GM12865 (cell line): ENCODE measurements around the gene SPRED2.

ENCODE experiments used
- DNase-seq: peaks from one replicate; pipeline ENCODE4 v3.0.0; 2010; ENCODE audit warnings: low read depth
- H3K4me3 ChIP-seq: 2 replicates; pipeline ENCODE4 v1.5.1; 2011; ENCODE audit warnings: mild to moderate bottlenecking, low read depth, low read length, control low read depth
- TF ChIP-seq, protein P1 (sequence below): IDR thresholded peaks from 2 replicates; pipeline ENCODE4 v1.5.1; 2011; ENCODE audit warnings: low read length, control low read depth, low read depth, inconsistent platforms; ENCODE audit not compliant: insufficient read depth; ENCODE audit errors: missing control alignments

The SPRED2 gene

DNA sequence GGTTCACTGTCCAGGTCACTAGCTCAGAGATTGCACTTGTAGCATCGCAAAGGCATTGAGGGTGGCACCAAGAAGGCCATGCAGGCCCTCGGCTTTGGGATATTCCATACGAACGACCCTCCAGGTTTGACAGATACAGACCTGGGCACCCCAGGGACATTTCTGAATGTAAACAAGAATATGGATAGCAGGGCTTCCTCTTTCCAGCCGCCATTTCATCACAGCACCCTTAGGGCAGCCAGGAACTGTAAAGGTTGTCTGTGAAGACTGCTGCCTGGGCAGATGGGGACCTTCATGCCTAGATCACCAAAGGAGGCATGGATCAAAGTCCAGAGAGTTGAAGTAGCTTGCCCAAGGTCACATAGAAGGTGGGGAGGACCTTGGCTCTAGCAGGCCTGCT is 134.3 kb downstream of the SPRED2 start:
- TF ChIP-seq, protein P1, sequence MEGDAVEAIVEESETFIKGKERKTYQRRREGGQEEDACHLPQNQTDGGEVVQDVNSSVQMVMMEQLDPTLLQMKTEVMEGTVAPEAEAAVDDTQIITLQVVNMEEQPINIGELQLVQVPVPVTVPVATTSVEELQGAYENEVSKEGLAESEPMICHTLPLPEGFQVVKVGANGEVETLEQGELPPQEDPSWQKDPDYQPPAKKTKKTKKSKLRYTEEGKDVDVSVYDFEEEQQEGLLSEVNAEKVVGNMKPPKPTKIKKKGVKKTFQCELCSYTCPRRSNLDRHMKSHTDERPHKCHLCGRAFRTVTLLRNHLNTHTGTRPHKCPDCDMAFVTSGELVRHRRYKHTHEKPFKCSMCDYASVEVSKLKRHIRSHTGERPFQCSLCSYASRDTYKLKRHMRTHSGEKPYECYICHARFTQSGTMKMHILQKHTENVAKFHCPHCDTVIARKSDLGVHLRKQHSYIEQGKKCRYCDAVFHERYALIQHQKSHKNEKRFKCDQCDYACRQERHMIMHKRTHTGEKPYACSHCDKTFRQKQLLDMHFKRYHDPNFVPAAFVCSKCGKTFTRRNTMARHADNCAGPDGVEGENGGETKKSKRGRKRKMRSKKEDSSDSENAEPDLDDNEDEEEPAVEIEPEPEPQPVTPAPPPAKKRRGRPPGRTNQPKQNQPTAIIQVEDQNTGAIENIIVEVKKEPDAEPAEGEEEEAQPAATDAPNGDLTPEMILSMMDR = no peak
- no peak for DNase-seq
- no peak overlapping the region for H3K4me3 ChIP-seq

DNA sequence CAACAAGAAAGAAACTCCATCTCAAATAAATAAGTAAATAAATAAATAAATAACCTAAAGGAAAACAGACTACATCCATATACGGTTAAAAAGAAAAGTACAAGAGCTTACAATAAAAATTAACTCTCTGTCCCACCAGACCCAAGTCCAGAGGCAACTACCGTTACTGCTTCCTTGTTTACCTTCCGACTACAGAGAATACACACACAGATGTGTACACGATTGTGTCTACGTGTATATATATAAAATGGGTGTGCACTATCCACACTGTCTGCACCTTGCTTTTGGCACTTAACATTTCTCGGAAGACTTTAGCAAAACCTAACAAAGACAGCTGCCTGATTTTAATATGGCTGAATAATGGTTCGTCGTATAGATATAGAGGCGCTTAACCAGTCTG is 134.9 kb downstream of the SPRED2 start:
- no peak overlapping the region for H3K4me3 ChIP-seq
- no peak for DNase-seq
- TF ChIP-seq, protein P1 = no peak

DNA sequence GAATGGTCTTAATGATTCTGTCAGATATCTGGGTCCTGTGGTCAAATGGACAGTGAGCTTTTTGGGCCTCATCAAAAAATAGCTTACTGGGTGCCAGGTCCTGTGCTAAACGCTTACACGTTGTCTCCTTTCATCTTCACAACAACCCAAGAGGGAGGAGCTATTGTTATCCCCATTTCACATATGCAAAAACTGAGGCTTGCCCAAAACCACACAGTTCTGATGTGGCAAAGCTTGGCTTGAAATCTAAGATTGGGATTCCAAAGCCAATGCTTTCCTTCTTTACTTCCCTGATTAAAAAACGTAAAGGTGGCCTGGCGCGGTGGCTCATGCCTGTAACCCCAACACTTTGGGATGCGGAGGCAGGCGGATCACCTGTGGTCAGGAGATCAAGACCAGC is 135.4 kb downstream of the SPRED2 start:
- no peak overlapping the region for H3K4me3 ChIP-seq
- TF ChIP-seq, protein P1 = no peak
- DNase-seq = no peak

DNA sequence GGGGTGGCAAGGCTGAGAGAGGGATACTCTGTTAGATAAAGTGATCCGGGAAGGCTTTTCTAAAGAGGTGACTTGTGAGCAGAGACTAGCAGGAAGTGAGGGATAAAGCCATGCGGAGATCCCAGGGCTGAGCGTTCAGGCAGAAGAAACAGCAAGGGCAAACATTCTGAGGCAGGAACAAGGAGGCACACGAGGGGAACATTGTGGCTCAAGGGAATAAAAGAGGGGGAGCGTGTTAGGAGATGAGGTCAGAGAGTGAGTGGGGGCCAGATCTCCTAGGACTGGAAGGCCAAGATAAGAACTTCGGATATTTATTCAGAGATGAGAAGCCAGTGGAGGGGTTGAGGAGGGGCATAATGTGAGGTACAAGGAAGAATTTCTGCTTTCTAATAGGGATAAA is 137.7 kb downstream of the SPRED2 start:
- no peak overlapping the region for H3K4me3 ChIP-seq
- TF ChIP-seq, protein P1 = no peak
- DNase-seq = no peak

DNA sequence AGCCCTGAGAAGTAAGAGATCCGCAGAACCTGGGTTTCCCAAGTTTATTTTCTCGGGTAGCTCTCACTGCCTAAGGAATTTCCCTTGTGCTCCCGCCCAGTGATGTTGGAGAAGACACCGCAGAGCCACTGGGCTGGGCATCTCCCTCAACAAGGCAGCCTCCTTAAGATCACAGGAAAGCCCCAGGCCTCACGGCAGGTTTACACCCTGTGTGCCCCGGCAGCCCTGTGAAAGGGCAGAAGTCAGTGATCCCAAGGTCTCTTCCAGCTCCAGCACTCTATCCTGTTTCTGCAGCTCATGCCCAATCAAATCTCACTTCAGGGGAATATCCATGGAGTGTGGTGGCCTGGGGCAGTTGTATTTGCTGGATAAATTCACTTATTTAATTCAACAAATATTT is 138.3 kb downstream of the SPRED2 start:
- no peak overlapping the region for H3K4me3 ChIP-seq
- TF ChIP-seq, protein P1 = no peak
- no peak for DNase-seq

DNA sequence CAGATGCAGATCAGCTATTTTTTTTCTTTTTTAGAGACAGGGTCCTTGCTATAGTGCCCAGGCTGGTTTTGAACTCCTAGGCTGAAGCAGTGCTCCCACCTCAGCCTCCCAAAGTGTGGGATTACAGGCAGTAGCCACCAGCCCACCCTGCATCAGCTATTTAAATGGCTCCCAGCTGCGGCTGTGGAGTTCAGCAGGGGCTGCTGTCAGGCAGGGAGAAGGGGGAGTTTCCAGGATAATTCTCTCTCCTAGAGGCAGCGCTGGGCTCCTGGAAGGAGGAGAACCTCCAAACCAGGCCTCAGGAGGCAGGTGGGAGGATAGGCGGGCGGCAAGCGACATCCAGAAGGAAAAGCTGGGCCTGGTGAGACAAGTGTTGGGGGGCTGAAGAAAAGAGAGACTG is 139.0 kb downstream of the SPRED2 start:
- no peak overlapping the region for H3K4me3 ChIP-seq
- TF ChIP-seq, protein P1 = no peak
- no peak for DNase-seq

DNA sequence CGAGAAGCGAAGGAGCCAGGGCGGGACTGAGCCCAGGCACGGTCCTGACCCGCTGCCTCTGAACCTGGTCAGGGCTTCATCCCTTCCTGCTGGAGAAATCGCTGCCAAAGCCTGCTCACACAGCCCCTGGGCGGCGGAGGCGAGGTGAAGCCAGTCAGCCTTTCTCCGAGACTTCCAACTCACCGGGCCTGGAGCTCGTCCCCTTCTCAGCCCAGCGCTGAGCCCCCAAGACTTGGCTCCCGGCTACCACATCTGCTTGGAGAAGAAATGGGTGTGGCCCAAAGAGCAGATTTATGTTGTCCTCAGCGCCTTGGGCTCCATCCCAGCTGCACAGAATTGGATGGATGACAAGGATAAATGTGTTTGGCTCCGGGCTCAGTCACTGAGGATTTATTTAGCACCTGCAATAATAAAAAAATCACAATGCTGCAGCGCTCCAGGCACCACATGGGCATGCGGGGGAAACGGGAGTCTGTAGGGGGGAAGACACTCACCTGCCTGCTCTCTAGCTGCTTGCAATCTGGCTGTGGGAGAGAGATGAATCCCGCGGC is 139.9 kb downstream of the SPRED2 start:
- H3K4me3 ChIP-seq = no peak overlapping the region
- DNase-seq = no peak
- TF ChIP-seq, protein P1 = no peak
